Stimulated activated CD4-positive, alpha-beta T cell treated with anti-CD3 and anti-CD28 coated beads, Interleukin-4, amount 100 ng/mL, for 24 hours (primary cell): ENCODE measurements around the gene PEF1.

Experiments
- DNase-seq: peaks from one replicate; pipeline ENCODE4 v3.0.0-alpha.2; 2020

PEF1 gene

DNA sequence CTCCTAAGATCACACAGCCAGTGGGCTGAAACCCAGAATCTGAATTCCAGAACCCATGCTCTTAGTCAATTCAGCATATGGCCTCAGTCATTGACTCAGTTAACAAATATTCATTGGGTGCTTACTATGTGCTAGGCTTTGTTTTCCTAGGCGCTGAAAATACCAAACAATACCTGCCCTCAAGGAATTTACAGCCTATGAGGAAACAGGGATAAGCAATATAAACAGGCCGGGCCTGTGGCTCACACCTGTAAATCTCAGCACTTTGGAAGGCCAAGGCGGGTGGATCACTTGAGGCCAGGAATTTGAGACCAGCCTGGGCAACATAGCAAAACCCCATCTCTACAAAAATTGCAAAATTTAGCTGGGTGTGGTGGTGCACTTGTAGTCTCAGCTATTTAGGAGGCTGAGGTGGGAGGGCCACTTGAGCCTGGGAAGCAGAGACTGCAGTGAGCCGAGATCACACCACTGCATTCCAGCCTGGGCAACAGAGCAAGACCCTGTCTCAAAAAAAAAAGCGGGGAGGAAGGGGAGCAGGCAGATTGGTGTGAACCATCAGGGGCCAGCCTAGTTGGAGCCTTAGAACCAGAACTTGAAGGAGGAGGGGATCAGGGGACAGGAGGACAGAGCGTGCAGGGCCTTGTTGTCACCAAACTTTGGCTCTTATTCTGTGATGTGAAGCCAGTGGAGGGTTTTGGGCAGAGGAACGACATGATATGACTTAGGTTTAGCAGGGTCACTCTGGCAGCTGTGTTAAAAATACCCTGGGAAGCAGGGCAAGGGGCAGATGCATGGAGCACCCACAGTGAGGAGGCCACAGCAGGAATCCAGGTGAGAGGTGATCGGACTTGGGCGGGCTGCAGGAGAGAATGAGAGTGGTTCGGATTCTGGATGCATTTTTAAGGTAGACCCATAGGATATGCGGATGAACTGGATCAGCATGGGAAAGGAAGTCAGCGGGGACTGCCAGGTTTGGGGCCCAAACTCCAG lies 62.6 kb downstream of the PEF1 start:
- DNase-seq, result no peak

DNA sequence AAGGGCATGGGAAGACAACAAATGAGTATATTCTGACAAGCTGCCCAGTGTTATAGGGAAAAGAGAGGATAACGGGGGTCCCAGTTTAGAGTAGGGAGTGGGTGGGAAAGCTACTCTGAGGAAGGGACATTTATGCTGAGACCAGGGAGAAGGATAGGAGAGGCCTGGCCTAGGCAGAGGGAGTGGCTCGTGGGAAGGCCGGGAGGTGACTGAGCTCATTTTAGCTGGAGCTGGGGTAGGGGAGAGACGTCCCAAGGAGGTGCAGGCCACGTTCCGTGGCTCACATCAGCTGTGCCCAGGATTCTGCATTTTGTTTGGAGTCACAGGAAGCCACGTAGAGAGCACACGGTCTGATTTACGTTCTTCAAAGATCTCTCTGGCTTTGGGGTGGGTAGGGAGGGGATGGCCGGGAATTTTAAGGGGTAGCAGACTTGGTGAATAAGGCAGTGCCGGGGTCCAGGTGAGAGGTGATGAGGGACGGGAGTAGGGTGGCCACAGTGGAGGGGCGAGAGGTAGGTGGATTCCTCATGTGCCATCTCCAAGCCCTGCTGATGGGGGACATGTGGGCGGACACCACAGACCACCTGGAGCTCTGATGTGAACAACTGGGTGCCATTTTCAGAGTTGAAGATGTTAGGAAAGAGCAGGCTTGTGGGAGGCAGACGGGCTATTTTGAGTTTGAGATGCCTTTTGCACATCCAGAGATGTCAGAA lies 63.6 kb downstream of the PEF1 start:
- no peak for DNase-seq

DNA sequence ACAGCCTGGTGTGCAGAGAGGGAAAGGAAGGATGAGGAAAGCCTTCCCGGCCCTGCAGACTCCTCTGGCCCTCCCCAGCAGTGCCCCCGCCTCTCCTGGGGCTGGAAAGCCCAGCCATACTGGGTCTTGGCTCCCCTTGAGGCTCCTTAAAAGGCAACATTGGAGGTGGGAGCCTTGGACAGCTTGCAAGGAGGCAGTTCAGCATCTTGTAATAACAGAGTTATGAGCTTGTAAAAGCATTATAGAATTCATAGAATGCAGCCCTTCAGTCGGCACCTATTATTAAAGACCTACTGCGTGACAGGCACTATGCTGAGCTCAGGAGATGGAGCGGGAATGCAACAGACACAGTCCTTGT lies 64.2 kb downstream of the PEF1 start:
- no peak for DNase-seq
